Measurements from ENCODE around the gene NTNG1.
"Not testable (repeated sequence)": the region's sequence is repeated elsewhere in the genome, so short reads cannot be mapped to it uniquely, and the experiment has no call there.

The NTNG1 gene

GRCh38 chr1:107140703-107141490 lies at the start of gene NTNG1:
Gene NTNG1 (plus strand): TSS chr1:107141039.
- DNase-seq (ENCODE audit: low read depth in 2 of 2): peak in 1 of 2 donors; percentile 5

- no peak for DNase-seq (ENCODE audit: low read depth in 2 of 2)
Measured at GRCh38 chr1:107091418-107091817, 49.4 kb upstream of the NTNG1 start.

- not testable (repeated sequence) for DNase-seq (ENCODE audit: low read depth in 2 of 2)
Measured at GRCh38 chr1:107093395-107093794, 47.4 kb upstream of the NTNG1 start.

GRCh38 chr1:107095647-107096046 lies 45.2 kb upstream of the NTNG1 start:
- DNase-seq (ENCODE audit: low read depth in 2 of 2): no peak

- DNase-seq (ENCODE audit: low read depth in 2 of 2): no peak
Measured at GRCh38 chr1:107096690-107097089, 44.1 kb upstream of the NTNG1 start.

GRCh38 chr1:107098961-107099360 lies 41.9 kb upstream of the NTNG1 start:
- no peak for DNase-seq (ENCODE audit: low read depth in 2 of 2)

- DNase-seq (ENCODE audit: low read depth in 2 of 2): no peak
Measured at GRCh38 chr1:107100331-107100984, 40.4 kb upstream of the NTNG1 start.

GRCh38 chr1:107105914-107106313 lies 34.9 kb upstream of the NTNG1 start:
- no peak for DNase-seq (ENCODE audit: low read depth in 2 of 2)

- DNase-seq (ENCODE audit: low read depth in 2 of 2): no peak
Measured at GRCh38 chr1:107110326-107110725, 30.5 kb upstream of the NTNG1 start.

- DNase-seq (ENCODE audit: low read depth in 2 of 2): no peak
Measured at GRCh38 chr1:107116306-107116790, 24.5 kb upstream of the NTNG1 start.

GRCh38 chr1:107122225-107122624 lies 18.6 kb upstream of the NTNG1 start:
- no peak for DNase-seq (ENCODE audit: low read depth in 2 of 2)

- DNase-seq (ENCODE audit: low read depth in 2 of 2): no peak
Measured at GRCh38 chr1:107123741-107124140, 17.1 kb upstream of the NTNG1 start.

- no peak for DNase-seq (ENCODE audit: low read depth in 2 of 2)
Measured at GRCh38 chr1:107124694-107125093, 16.1 kb upstream of the NTNG1 start.

GRCh38 chr1:107132195-107132594 lies 8.6 kb upstream of the NTNG1 start:
- no peak for DNase-seq (ENCODE audit: low read depth in 2 of 2)

- no peak for DNase-seq (ENCODE audit: low read depth in 2 of 2)
Measured at GRCh38 chr1:107132780-107133179, 8.1 kb upstream of the NTNG1 start.

GRCh38 chr1:107135463-107135862 lies 5.4 kb upstream of the NTNG1 start:
- no peak for DNase-seq (ENCODE audit: low read depth in 2 of 2)

- no peak for DNase-seq (ENCODE audit: low read depth in 2 of 2)
Measured at GRCh38 chr1:107138166-107138565, 2.7 kb upstream of the NTNG1 start.

GRCh38 chr1:107138767-107139445 lies 1.9 kb upstream of the NTNG1 start:
- DNase-seq (ENCODE audit: low read depth in 2 of 2): no peak

- DNase-seq (ENCODE audit: low read depth in 2 of 2): no peak
Measured at GRCh38 chr1:107139833-107140702, 771 bp upstream of the NTNG1 start.

GRCh38 chr1:107141491-107142126 lies 770 bp downstream of the NTNG1 start:
- no peak for DNase-seq (ENCODE audit: low read depth in 2 of 2)

GRCh38 chr1:107142140-107142542 lies 1.3 kb downstream of the NTNG1 start:
- DNase-seq (ENCODE audit: low read depth in 2 of 2): no peak

Data from stimulated activated CD8-positive, alpha-beta memory T cell treated with anti-CD3 and anti-CD28 coated beads, Interleukin-15, amount 100 ng/mL, for 4 hours (primary cell).